NCI-H524 treated with DMSO at 0.1 percent for 48 hours (cell line): ENCODE measurements around the gene SNRPN.
"Not testable (repeated sequence)": the region's sequence is repeated elsewhere in the genome, so short reads cannot be mapped to it uniquely, and the experiment has no call there.

Experiments
- DNase-seq: peaks from one replicate; lab custom pipeline; 2025; lab: John Stamatoyannopoulos, UW

Gene SNRPN

GRCh38 chr15:24954783-24955530 is at the start of gene SNRPN, which contains the start of gene SNURF:
Gene SNRPN, plus strand, starts transcription at chr15:24954987. Its CDS starts 19,467 bp downstream, at chr15:24974454.
Gene SNURF, plus strand, starts transcription at chr15:24954987. Its CDS starts 62 bp downstream, at chr15:24955049.
- no peak for DNase-seq

GRCh38 chr15:24916305-24917009 is 38.3 kb upstream of the SNRPN start:
- no peak for DNase-seq

DNA sequence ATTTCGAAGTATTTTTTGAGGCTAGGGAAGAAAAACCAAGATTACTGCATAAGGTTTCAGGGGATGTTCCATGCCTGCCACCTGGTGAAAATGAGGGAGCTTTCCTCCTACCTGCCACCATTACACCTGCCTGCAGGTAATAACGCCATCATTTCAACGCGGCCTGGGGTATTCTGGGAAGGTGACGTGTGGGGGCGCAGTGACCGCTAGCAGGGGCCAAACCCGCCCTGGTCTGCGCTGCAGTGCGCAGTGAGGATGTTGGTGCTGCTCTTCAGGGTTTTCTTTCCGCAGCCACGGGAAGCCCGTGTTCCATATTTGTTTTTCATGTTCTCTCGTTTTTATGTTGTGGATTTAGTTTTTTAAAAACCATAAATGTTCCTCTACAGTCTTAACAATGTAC is 37.4 kb upstream of the SNRPN start:
- no peak for DNase-seq

DNA sequence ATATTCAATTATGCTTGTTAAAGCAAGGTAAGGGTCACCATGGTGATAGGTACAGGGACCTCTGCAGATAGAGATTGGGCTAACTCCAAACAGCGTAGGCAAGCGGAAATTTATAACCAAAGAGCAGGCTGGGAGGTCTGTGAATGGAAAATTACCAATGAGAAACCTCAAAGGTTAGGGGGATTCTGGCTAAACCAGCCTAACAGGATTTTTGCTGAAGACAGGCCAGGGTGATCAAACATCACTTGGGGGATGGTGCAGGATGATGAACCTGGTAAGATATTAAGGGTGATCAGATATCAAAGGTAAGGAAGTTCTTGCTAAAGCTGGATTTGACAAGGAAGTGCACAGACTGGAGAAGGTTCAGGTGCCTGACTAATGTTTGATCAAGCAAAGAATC is 35.3 kb upstream of the SNRPN start:
- DNase-seq: no peak

- DNase-seq: not testable (repeated sequence)
Observed at GRCh38 chr15:24922781-24923180, 32.0 kb upstream of the SNRPN start.

DNA sequence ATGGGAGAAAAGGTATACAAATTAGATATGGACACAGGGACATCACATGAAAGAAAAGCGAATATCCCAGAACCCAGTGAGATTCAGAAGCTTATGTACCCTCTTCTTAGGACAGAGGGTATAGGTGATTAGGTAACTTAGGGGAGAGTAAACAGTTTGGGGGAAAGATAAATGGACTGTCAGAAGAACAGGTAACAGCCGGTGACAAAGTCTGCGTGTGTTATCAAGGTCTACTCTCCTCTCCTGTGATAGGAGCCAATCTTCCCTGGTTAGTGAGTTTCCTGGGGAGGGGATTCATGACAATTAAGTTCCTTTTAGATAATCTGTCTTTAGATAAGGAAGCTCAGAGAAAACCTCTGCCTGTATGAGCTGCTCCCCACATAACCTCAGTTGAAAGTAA is 30.6 kb upstream of the SNRPN start:
- no peak for DNase-seq

DNA sequence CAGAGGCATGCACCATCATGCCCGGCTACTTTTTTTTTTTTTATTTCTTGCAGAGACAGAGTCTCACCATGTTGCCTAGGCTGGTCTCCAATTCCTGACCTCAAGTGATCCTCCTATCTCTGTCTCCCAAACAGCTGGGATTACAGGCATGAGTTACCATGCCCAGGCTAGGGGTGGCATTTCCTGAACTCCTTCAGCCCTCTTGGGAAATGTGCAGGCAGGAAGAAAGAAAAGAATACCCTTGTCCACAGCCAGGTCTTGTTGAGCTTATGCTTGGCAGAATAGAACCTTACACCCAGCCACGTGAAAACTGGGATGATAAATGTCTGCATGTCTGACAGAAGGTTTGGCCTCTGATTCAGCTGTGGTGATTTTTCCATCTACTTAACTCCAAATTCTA is 30.2 kb upstream of the SNRPN start:
- DNase-seq: no peak

- DNase-seq: not testable (repeated sequence)
Observed at GRCh38 chr15:24931874-24932732, 22.7 kb upstream of the SNRPN start.

GRCh38 chr15:24933716-24934115 is 21.1 kb upstream of the SNRPN start:
- DNase-seq: no peak

- DNase-seq: not testable (repeated sequence)
Observed at GRCh38 chr15:24938224-24938623, 16.6 kb upstream of the SNRPN start.

- no peak for DNase-seq
Observed at GRCh38 chr15:24940236-24940635, 14.6 kb upstream of the SNRPN start.

GRCh38 chr15:24943361-24943760 is 11.4 kb upstream of the SNRPN start:
- no peak for DNase-seq

- DNase-seq: no peak
Observed at GRCh38 chr15:24944954-24945353, 9.8 kb upstream of the SNRPN start.

GRCh38 chr15:24945711-24946110 is 9.1 kb upstream of the SNRPN start:
- DNase-seq: no peak

DNA sequence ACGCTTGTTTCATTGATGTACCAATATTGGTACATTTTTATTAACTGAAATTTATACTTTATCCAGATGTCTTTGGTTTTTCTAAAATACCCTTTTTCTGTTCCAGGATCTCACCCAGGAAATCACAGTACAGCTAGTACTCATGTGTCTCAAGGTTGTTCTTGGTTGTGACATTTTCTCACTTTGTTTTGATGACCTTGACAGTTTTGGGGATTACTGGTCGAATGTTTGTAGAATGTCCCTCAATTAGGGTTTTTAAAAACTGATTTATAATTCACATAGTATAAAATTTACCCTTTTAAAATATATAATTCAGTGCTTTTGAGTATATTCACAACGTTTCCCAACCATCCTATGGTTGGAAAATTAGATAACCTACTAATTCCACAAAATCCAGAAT is 6.3 kb upstream of the SNRPN start:
- DNase-seq: no peak

GRCh38 chr15:24955531-24955921 is 739 bp downstream of the SNRPN start:
- no peak for DNase-seq

DNA sequence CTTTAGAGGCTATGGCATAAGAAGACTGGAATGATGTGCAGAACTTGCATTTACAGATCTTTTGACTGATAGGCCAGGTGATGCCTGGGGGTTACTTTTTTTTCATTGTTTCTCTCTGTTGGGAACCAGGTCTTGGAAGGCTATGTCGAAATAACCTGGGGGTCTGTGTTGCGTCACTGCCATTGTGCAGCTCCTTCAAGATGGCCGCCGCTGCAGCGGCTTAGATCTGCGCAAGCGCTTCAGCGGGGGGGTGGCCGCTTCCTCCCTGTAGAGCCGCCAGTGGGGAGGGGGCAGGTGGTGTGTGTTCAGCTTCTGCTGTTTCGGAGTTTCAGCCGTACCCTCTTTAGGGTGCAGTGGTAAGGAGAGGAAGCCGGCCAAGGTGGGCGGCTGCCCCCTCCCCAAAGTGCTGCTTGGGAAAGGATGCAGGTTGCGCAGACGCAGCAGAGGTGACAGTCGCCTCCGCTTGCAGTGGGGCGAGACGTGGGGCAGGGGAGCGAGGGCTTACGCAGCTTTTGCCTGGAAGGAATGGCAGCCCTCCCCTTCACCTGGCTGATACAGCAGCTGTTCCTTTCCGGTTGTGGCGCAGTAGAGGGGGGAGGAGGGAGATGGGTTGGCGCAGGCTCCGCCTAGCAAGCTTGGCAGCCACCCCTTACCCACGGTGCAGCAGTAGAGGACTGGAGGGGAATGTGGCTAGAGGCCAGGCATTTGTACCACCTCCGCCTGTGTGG is 1.5 kb downstream of the SNRPN start:
- DNase-seq: peak; percentile 31

DNA sequence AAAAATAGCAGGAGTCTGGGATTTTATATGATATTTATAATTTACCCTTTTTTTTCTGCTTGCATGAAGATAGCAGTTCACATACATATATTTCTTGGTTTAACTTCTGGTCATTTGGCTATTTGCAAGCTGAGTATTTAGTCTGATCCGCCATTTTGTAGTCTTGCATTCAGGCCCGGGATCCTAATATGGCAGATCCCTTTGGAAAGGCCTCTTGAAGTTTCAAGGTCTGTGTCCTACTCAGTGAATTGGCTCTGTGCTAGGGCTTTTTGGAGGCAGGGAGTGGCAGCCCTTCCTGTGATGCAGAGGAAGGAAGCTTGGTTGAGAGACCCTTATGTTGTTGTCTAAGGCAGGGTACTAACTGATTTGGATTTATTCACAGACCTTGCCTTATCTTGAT is 2.9 kb downstream of the SNRPN start:
- no peak for DNase-seq

GRCh38 chr15:24961967-24962366 is 7.2 kb downstream of the SNRPN start:
- no peak for DNase-seq

- no peak for DNase-seq
Observed at GRCh38 chr15:24962880-24963279, 8.1 kb downstream of the SNRPN start.

DNA sequence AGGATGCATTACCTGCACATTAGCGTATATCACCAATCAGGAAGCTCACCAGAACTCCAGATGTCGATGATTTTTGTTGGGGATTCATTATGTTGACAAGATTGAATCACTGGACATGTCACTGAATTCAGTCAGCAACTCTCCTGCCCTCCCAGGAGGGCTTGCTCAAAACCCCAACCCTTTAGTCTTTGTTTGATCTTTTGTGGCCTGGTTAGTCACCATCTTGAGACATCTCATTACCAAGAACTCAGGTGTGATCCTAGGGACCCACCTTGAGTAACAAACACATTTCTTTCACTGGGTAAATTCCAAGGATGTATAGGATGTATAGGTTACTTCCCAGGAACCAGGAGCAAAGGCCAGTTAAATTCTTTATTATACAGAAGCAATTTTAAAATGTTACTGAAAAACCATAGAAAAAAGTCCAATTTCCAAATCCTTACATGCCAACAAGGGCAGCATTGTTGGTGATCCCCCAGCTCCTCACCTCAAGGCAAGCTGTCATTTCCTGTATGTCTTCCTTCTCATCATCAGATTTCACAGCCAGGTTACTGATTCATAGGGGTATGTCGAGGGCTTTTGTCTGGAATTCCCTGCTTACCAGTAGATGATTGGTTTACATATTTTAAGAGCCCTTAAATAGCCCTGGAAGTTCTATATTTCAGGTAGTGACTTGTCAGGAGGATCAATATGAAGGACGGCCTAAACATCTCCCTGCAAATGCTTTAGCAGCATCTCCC is 11.7 kb downstream of the SNRPN start:
- no peak for DNase-seq
